WTC11 (cell line): ENCODE measurements around the gene RADIL. TPM values are rescaled to one million over a fixed set of nuclear protein-coding genes. Genes with fewer than 3 reads are reported as not detected.
A peak's percentile ranks its signal among the peaks of the same experiment; 100 is the strongest.

ENCODE experiments used
- ATAC-seq: fragments of 200-7000 bp; cut with Tn5 transposase; 2 replicates; pipeline ENCODE4 v1.10.0; 2021; ENCODE audit warnings: mild to moderate bottlenecking, moderate library complexity
- CTCF ChIA-PET: fragments of 300-600 bp; sonication (Branson Sonifier 250); formaldehyde crosslinking; loops from one replicate; lab custom pipeline; 2021; ENCODE audit warnings: antibody characterized with exemption; lab: Charles Lee
- POLR2A ChIA-PET: fragments of 350-600 bp; sonication (Branson Sonifier 250); formaldehyde crosslinking; loops from one replicate; lab custom pipeline; 2021; ENCODE audit warnings: antibody characterized with exemption; lab: Charles Lee
- DNase-seq: peaks from one replicate; pipeline ENCODE4 v3.0.0; 2021; ENCODE audit warnings: low spot score
- H3K27ac Mint-ChIP-seq: 2 replicates; pipeline ENCODE4 v1.8.0; 2021; ENCODE audit warnings: mixed read lengths
- H3K27me3 Mint-ChIP-seq: 2 replicates; pipeline ENCODE4 v1.8.0; 2021; ENCODE audit warnings: low read depth, mild to moderate bottlenecking, moderate library complexity, mixed read lengths
- H3K36me3 Mint-ChIP-seq: 2 replicates; pipeline ENCODE4 v1.8.0; 2021; ENCODE audit warnings: mixed read lengths
- H3K4me1 Mint-ChIP-seq: 2 replicates; pipeline ENCODE4 v1.8.0; 2022; ENCODE audit warnings: mixed read lengths
- H3K4me3 Mint-ChIP-seq: 2 replicates; pipeline ENCODE4 v1.8.0; 2021; ENCODE audit warnings: mild to moderate bottlenecking, moderate library complexity, mixed read lengths
- H3K9me3 Mint-ChIP-seq: 2 replicates; pipeline ENCODE4 v1.8.0; 2021; ENCODE audit warnings: mixed read lengths
- ATF1 ChIP-seq: sonication (generic); formaldehyde crosslinking; IDR thresholded peaks from 2 replicates; pipeline ENCODE4 v1.8.1; 2023; ENCODE audit warnings: mild to moderate bottlenecking, moderate library complexity, missing genetic modification reagents
- ESRRA ChIP-seq: sonication (generic); formaldehyde crosslinking; IDR thresholded peaks from 2 replicates; pipeline ENCODE4 v1.8.1; 2022; ENCODE audit warnings: mild to moderate bottlenecking, missing genetic modification reagents, borderline replicate concordance
- FOXJ3 ChIP-seq: sonication (generic); formaldehyde crosslinking; IDR thresholded peaks from 2 replicates; pipeline ENCODE4 v1.9.0; 2021; ENCODE audit warnings: missing genetic modification reagents, mild to moderate bottlenecking, borderline replicate concordance
- FOXK1 ChIP-seq: sonication (generic); formaldehyde crosslinking; IDR thresholded peaks from 2 replicates; pipeline ENCODE4 v1.8.0; 2022; ENCODE audit warnings: mild to moderate bottlenecking, moderate library complexity, missing genetic modification reagents
- FOXP1 ChIP-seq: sonication (generic); formaldehyde crosslinking; IDR thresholded peaks from 2 replicates; pipeline ENCODE4 v1.8.0; 2022; ENCODE audit warnings: missing genetic modification reagents, mild to moderate bottlenecking, moderate library complexity, borderline replicate concordance
- GRHL2 ChIP-seq: fragments of 250-450 bp; sonication (Bioruptor Pico); IDR thresholded peaks from 2 replicates; pipeline ENCODE4 v1.8.0; 2022; ENCODE audit warnings: mild to moderate bottlenecking, moderate library complexity; ENCODE audit not compliant: insufficient replicate concordance, severe bottlenecking
- HMGA2 ChIP-seq: fragments of 250-450 bp; sonication (Bioruptor Pico); IDR thresholded peaks from 2 replicates; pipeline ENCODE4 v1.4.0; 2021; ENCODE audit warnings: mild to moderate bottlenecking, moderate library complexity
- MXD4 ChIP-seq: fragments of 250-450 bp; sonication (Bioruptor Pico); IDR thresholded peaks from 2 replicates; pipeline ENCODE4 v1.8.0; 2021; ENCODE audit warnings: mild to moderate bottlenecking, moderate library complexity, borderline replicate concordance
- MYBL2 ChIP-seq: sonication (generic); formaldehyde crosslinking; IDR thresholded peaks from 2 replicates; pipeline ENCODE4 v1.8.1; 2023; ENCODE audit warnings: mild to moderate bottlenecking, moderate library complexity, missing genetic modification reagents
- NR2C2 ChIP-seq: sonication (generic); formaldehyde crosslinking; IDR thresholded peaks from 2 replicates; pipeline ENCODE4 v1.8.0; 2022; ENCODE audit warnings: mild to moderate bottlenecking, missing genetic modification reagents
- OVOL2 ChIP-seq: fragments of 250-450 bp; sonication (Bioruptor Pico); IDR thresholded peaks from 2 replicates; pipeline ENCODE4 v1.9.0; 2021; ENCODE audit warnings: mild to moderate bottlenecking, borderline replicate concordance
- SMAD4 ChIP-seq: sonication (generic); formaldehyde crosslinking; IDR thresholded peaks from 2 replicates; pipeline ENCODE4 v1.8.0; 2022; ENCODE audit warnings: mild to moderate bottlenecking, missing genetic modification reagents
- ZBTB21 ChIP-seq: sonication (generic); formaldehyde crosslinking; IDR thresholded peaks from 2 replicates; pipeline ENCODE4 v1.8.1; 2023; ENCODE audit warnings: mild to moderate bottlenecking, missing genetic modification reagents, borderline replicate concordance
- total RNA-seq: library from RNA; stranded (reverse); gene quantifications from 3 replicates; pipeline ENCODE4 v1.2.3, GENCODE V29; 2021
- TF ChIP-seq, protein P1 (sequence below): sonication (generic); formaldehyde crosslinking; conservative IDR thresholded peaks from 2 replicates; pipeline ENCODE4 v1.8.1; 2022; ENCODE audit warnings: mild to moderate bottlenecking, missing genetic modification reagents
- TF ChIP-seq, protein P2 (sequence below): fragments of 250-450 bp; sonication (Bioruptor Pico); IDR thresholded peaks from 2 replicates; pipeline ENCODE4 v1.8.0; 2021; ENCODE audit warnings: mild to moderate bottlenecking
- TF ChIP-seq, protein P3 (sequence below): fragments of 250-450 bp; sonication (Bioruptor Pico); IDR thresholded peaks from 2 replicates; pipeline ENCODE4 v2.1.2; 2022; ENCODE audit warnings: mild to moderate bottlenecking, moderate library complexity
- TF ChIP-seq, protein P4 (sequence below): sonication (generic); formaldehyde crosslinking; IDR thresholded peaks from 2 replicates; pipeline ENCODE4 v1.8.1; 2022; ENCODE audit warnings: low read depth, missing genetic modification reagents, borderline replicate concordance
- TF ChIP-seq, protein P5 (sequence below): sonication (generic); formaldehyde crosslinking; IDR thresholded peaks from 2 replicates; pipeline ENCODE4 v1.8.0; 2022; ENCODE audit warnings: missing genetic modification reagents
- TF ChIP-seq, protein P6 (sequence below): sonication (generic); formaldehyde crosslinking; IDR thresholded peaks from 2 replicates; pipeline ENCODE4 v1.8.0; 2023; ENCODE audit warnings: missing genetic modification reagents, mild to moderate bottlenecking, borderline replicate concordance
- TF ChIP-seq, protein P7 (sequence below): sonication (generic); formaldehyde crosslinking; IDR thresholded peaks from 2 replicates; pipeline ENCODE4 v1.8.0; 2022; ENCODE audit warnings: mild to moderate bottlenecking, missing genetic modification reagents

RADIL gene
- total RNA-seq, 1 experiment from 2014 or later, result 11.1 TPM

DNA sequence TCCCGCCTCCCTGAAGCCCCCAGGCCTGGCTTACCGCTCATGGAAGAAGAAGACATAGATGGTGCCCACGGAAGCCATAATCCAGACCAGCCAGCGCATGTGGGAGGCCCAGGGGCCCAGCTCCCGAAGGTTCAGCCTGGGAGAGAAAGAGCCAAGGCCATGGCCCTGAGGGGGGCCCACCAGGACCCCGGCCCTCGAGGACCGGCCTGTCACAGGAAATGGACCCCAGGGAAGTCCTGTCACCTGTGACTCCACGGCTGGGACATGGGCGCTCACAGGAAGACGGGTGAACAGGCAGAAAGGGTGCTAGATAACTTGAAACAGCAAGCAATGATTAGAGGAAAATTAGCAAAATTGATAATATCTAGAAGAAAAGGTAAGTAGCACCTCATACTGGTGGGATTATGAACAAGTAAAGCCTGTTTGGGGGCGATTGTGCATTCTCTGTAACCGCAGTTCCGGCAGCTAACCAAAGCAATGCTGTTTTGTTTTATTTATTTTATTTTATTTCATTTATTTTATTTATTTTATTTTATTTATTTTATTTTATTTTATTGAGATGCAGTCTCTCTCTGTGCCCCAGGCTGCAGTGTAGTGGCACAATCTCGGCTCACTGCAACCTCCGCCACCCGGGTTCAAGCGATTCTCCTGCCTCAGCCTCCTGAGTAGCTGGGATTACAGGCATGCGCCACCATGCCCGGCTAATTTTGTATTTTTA, 27.8 kb upstream of the RADIL start:
- DNase-seq, result no peak
- Mint-ChIP-seq H3K27ac (no peak overlapping the region), H3K4me3 (no peak overlapping the region), H3K27me3 (no peaks in the 10 kb centered on the region; the same call in 1 of the 2 replicates), H3K4me1 (no peaks in the 10 kb centered on the region), H3K9me3 (peaks cover 14% of the 10 kb centered on the region), H3K36me3 (no peaks in the 10 kb centered on the region)
- no peak for ATAC-seq
- TF ChIP-seq, protein P1, sequence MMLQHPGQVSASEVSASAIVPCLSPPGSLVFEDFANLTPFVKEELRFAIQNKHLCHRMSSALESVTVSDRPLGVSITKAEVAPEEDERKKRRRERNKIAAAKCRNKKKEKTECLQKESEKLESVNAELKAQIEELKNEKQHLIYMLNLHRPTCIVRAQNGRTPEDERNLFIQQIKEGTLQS (CRISPR knock-in tag), result no peak
- TF ChIP-seq HMGA2 (peak; percentile 91), MXD4 (CRISPR knock-in tag) (no peak), GRHL2 (CRISPR knock-in tag) (no peak), MYBL2 (CRISPR knock-in tag) (no peak)
- TF ChIP-seq, protein P2, sequence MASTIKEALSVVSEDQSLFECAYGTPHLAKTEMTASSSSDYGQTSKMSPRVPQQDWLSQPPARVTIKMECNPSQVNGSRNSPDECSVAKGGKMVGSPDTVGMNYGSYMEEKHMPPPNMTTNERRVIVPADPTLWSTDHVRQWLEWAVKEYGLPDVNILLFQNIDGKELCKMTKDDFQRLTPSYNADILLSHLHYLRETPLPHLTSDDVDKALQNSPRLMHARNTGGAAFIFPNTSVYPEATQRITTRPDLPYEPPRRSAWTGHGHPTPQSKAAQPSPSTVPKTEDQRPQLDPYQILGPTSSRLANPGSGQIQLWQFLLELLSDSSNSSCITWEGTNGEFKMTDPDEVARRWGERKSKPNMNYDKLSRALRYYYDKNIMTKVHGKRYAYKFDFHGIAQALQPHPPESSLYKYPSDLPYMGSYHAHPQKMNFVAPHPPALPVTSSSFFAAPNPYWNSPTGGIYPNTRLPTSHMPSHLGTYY (CRISPR knock-in tag), result no peak
- ChIA-PET POLR2A (interaction anchor here (0.7 kb wide), 1 partner anchor 47 kb away, joined by 3 read pairs; no protein-coding TSS in a partner anchor), CTCF (interaction anchor here (1.1 kb wide), 1 partner anchor 65 kb away, joined by 4 read pairs; no protein-coding TSS in a partner anchor)

DNA sequence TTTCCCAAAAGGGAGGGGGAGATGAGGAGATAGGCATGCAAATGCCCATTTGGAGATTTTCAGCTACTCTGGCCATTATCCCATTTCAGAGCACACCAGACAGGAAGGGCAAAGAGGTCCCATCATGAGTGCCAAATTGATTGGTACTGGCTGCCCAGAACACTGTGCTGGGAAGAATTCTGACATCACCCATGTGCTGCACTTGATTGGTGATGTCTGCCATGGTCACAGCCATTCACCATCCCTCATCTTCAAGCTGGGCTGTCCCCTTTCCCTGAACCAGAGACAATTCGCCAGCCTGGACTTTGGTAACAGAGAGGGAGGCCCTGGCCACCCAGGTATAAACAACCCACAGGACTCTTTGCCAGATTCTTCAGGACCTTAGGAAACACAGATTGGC, 23.2 kb upstream of the RADIL start:
- H3K27ac Mint-ChIP-seq, result no peak overlapping the region
- no peaks in the 10 kb centered on the region for H3K36me3 Mint-ChIP-seq
- H3K4me1 Mint-ChIP-seq, result no peaks in the 10 kb centered on the region
- no peaks in the 10 kb centered on the region; the same call in 1 of the 2 replicates for H3K27me3 Mint-ChIP-seq
- ATAC-seq (no peak), DNase-seq (no peak)
- POLR2A ChIA-PET, result no interaction called here
- no peak overlapping the region for H3K4me3 Mint-ChIP-seq
- H3K9me3 Mint-ChIP-seq, result peaks cover 14% of the 10 kb centered on the region
- CTCF ChIA-PET, result interaction anchor here (1.2 kb wide), 1 partner anchor 23 kb away, joined by 3 read pairs; the partner anchor contains the start of gene RADIL
- TF ChIP-seq, protein P3, sequence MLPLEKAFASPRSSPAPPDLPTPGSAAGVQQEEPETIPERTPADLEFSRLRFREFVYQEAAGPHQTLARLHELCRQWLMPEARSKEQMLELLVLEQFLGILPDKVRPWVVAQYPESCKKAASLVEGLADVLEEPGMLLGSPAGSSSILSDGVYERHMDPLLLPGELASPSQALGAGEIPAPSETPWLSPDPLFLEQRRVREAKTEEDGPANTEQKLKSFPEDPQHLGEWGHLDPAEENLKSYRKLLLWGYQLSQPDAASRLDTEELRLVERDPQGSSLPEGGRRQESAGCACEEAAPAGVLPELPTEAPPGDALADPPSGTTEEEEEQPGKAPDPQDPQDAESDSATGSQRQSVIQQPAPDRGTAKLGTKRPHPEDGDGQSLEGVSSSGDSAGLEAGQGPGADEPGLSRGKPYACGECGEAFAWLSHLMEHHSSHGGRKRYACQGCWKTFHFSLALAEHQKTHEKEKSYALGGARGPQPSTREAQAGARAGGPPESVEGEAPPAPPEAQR, result no peak
- TF ChIP-seq, protein P4, sequence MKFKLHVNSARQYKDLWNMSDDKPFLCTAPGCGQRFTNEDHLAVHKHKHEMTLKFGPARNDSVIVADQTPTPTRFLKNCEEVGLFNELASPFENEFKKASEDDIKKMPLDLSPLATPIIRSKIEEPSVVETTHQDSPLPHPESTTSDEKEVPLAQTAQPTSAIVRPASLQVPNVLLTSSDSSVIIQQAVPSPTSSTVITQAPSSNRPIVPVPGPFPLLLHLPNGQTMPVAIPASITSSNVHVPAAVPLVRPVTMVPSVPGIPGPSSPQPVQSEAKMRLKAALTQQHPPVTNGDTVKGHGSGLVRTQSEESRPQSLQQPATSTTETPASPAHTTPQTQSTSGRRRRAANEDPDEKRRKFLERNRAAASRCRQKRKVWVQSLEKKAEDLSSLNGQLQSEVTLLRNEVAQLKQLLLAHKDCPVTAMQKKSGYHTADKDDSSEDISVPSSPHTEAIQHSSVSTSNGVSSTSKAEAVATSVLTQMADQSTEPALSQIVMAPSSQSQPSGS (CRISPR knock-in tag), result no peak
- TF ChIP-seq, protein P5, sequence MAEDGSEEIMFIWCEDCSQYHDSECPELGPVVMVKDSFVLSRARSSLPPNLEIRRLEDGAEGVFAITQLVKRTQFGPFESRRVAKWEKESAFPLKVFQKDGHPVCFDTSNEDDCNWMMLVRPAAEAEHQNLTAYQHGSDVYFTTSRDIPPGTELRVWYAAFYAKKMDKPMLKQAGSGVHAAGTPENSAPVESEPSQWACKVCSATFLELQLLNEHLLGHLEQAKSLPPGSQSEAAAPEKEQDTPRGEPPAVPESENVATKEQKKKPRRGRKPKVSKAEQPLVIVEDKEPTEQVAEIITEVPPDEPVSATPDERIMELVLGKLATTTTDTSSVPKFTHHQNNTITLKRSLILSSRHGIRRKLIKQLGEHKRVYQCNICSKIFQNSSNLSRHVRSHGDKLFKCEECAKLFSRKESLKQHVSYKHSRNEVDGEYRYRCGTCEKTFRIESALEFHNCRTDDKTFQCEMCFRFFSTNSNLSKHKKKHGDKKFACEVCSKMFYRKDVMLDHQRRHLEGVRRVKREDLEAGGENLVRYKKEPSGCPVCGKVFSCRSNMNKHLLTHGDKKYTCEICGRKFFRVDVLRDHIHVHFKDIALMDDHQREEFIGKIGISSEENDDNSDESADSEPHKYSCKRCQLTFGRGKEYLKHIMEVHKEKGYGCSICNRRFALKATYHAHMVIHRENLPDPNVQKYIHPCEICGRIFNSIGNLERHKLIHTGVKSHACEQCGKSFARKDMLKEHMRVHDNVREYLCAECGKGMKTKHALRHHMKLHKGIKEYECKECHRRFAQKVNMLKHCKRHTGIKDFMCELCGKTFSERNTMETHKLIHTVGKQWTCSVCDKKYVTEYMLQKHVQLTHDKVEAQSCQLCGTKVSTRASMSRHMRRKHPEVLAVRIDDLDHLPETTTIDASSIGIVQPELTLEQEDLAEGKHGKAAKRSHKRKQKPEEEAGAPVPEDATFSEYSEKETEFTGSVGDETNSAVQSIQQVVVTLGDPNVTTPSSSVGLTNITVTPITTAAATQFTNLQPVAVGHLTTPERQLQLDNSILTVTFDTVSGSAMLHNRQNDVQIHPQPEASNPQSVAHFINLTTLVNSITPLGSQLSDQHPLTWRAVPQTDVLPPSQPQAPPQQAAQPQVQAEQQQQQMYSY (CRISPR knock-in tag), result no peak
- TF ChIP-seq ESRRA (no peak), FOXJ3 (CRISPR knock-in tag) (no peak), FOXP1 (CRISPR knock-in tag) (no peak), ATF1 (CRISPR knock-in tag) (no peak), ZBTB21 (CRISPR knock-in tag) (no peak), HMGA2 (no peak), FOXK1 (no peak), NR2C2 (CRISPR knock-in tag) (no peak), MXD4 (CRISPR knock-in tag) (no peak), SMAD4 (CRISPR knock-in tag) (no peak), OVOL2 (CRISPR knock-in tag) (no peak)
- TF ChIP-seq, protein P6, sequence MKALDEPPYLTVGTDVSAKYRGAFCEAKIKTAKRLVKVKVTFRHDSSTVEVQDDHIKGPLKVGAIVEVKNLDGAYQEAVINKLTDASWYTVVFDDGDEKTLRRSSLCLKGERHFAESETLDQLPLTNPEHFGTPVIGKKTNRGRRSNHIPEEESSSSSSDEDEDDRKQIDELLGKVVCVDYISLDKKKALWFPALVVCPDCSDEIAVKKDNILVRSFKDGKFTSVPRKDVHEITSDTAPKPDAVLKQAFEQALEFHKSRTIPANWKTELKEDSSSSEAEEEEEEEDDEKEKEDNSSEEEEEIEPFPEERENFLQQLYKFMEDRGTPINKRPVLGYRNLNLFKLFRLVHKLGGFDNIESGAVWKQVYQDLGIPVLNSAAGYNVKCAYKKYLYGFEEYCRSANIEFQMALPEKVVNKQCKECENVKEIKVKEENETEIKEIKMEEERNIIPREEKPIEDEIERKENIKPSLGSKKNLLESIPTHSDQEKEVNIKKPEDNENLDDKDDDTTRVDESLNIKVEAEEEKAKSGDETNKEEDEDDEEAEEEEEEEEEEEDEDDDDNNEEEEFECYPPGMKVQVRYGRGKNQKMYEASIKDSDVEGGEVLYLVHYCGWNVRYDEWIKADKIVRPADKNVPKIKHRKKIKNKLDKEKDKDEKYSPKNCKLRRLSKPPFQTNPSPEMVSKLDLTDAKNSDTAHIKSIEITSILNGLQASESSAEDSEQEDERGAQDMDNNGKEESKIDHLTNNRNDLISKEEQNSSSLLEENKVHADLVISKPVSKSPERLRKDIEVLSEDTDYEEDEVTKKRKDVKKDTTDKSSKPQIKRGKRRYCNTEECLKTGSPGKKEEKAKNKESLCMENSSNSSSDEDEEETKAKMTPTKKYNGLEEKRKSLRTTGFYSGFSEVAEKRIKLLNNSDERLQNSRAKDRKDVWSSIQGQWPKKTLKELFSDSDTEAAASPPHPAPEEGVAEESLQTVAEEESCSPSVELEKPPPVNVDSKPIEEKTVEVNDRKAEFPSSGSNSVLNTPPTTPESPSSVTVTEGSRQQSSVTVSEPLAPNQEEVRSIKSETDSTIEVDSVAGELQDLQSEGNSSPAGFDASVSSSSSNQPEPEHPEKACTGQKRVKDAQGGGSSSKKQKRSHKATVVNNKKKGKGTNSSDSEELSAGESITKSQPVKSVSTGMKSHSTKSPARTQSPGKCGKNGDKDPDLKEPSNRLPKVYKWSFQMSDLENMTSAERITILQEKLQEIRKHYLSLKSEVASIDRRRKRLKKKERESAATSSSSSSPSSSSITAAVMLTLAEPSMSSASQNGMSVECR (CRISPR knock-in tag), result no peak
- TF ChIP-seq, protein P7, sequence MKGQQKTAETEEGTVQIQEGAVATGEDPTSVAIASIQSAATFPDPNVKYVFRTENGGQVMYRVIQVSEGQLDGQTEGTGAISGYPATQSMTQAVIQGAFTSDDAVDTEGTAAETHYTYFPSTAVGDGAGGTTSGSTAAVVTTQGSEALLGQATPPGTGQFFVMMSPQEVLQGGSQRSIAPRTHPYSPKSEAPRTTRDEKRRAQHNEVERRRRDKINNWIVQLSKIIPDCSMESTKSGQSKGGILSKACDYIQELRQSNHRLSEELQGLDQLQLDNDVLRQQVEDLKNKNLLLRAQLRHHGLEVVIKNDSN, result no peak
